WTC11 (cell line): Measurements from ENCODE around the gene ATP11B. TPM values are rescaled to one million over a fixed set of nuclear protein-coding genes. Genes with fewer than 3 reads are reported as not detected.

Source experiments
- ATAC-seq: fragments of 200-7000 bp; cut with Tn5 transposase; 2 replicates; pipeline ENCODE4 v1.10.0; 2021; ENCODE audit warnings: mild to moderate bottlenecking, moderate library complexity
- CTCF ChIA-PET: fragments of 300-600 bp; sonication (Branson Sonifier 250); formaldehyde crosslinking; loops from one replicate; lab custom pipeline; 2021; ENCODE audit warnings: antibody characterized with exemption; lab: Charles Lee
- POLR2A ChIA-PET: fragments of 350-600 bp; sonication (Branson Sonifier 250); formaldehyde crosslinking; loops from one replicate; lab custom pipeline; 2021; ENCODE audit warnings: antibody characterized with exemption; lab: Charles Lee
- DNase-seq: peaks from one replicate; pipeline ENCODE4 v3.0.0; 2021; ENCODE audit warnings: low spot score
- H3K27ac Mint-ChIP-seq: 2 replicates; pipeline ENCODE4 v1.8.0; 2021; ENCODE audit warnings: mixed read lengths
- H3K27me3 Mint-ChIP-seq: 2 replicates; pipeline ENCODE4 v1.8.0; 2021; ENCODE audit warnings: low read depth, mild to moderate bottlenecking, moderate library complexity, mixed read lengths
- H3K36me3 Mint-ChIP-seq: 2 replicates; pipeline ENCODE4 v1.8.0; 2021; ENCODE audit warnings: mixed read lengths
- H3K4me1 Mint-ChIP-seq: 2 replicates; pipeline ENCODE4 v1.8.0; 2022; ENCODE audit warnings: mixed read lengths
- H3K4me3 Mint-ChIP-seq: 2 replicates; pipeline ENCODE4 v1.8.0; 2021; ENCODE audit warnings: mild to moderate bottlenecking, moderate library complexity, mixed read lengths
- H3K9me3 Mint-ChIP-seq: 2 replicates; pipeline ENCODE4 v1.8.0; 2021; ENCODE audit warnings: mixed read lengths
- ARID4B ChIP-seq: sonication (generic); formaldehyde crosslinking; IDR thresholded peaks from 2 replicates; pipeline ENCODE4 v1.8.0; 2023; ENCODE audit warnings: missing genetic modification reagents, mild to moderate bottlenecking, borderline replicate concordance
- CBFB ChIP-seq: sonication (generic); formaldehyde crosslinking; IDR thresholded peaks from 2 replicates; pipeline ENCODE4 v1.8.1; 2022; ENCODE audit warnings: mild to moderate bottlenecking, low read depth, missing genetic modification reagents
- CTCF ChIP-seq: fragments of 200-600 bp; IDR thresholded peaks from 2 replicates; pipeline ENCODE4 v1.8.0; 2022; ENCODE audit warnings: antibody characterized with exemption
- FOXP4 ChIP-seq: sonication (generic); formaldehyde crosslinking; IDR thresholded peaks from 2 replicates; pipeline ENCODE4 v1.8.0; 2022; ENCODE audit warnings: mild to moderate bottlenecking, missing genetic modification reagents
- KAT7 ChIP-seq: sonication (generic); formaldehyde crosslinking; IDR thresholded peaks from 2 replicates; pipeline ENCODE4 v1.8.1; 2023; ENCODE audit warnings: missing genetic modification reagents, mild to moderate bottlenecking, borderline replicate concordance
- MYBL2 ChIP-seq: sonication (generic); formaldehyde crosslinking; IDR thresholded peaks from 2 replicates; pipeline ENCODE4 v1.8.1; 2023; ENCODE audit warnings: mild to moderate bottlenecking, moderate library complexity, missing genetic modification reagents
- NFYB ChIP-seq: sonication (generic); formaldehyde crosslinking; conservative IDR thresholded peaks from 2 replicates; pipeline ENCODE4 v1.8.0; 2022; ENCODE audit warnings: low read depth, missing genetic modification reagents
- OVOL2 ChIP-seq: fragments of 250-450 bp; sonication (Bioruptor Pico); IDR thresholded peaks from 2 replicates; pipeline ENCODE4 v1.9.0; 2021; ENCODE audit warnings: mild to moderate bottlenecking, borderline replicate concordance
- RELA ChIP-seq: sonication (generic); formaldehyde crosslinking; IDR thresholded peaks from 2 replicates; pipeline ENCODE4 v1.8.1; 2022; ENCODE audit warnings: missing genetic modification reagents, mild to moderate bottlenecking, borderline replicate concordance
- SOX15 ChIP-seq: fragments of 250-450 bp; sonication (Bioruptor Pico); IDR thresholded peaks from 2 replicates; pipeline ENCODE4 v1.9.0; 2021; ENCODE audit warnings: mild to moderate bottlenecking
- ZNF138 ChIP-seq: sonication (generic); formaldehyde crosslinking; conservative IDR thresholded peaks from 2 replicates; pipeline ENCODE4 v1.8.1; 2022; ENCODE audit warnings: mild to moderate bottlenecking, moderate library complexity, missing genetic modification reagents
- ZNF423 ChIP-seq: fragments of 250-450 bp; sonication (Bioruptor Pico); IDR thresholded peaks from 2 replicates; pipeline ENCODE4 v2.1.2; 2022; ENCODE audit warnings: mild to moderate bottlenecking, moderate library complexity
- total RNA-seq: library from RNA; stranded (reverse); gene quantifications from 3 replicates; pipeline ENCODE4 v1.2.3, GENCODE V29; 2021
- TF ChIP-seq, protein P1 (sequence below): fragments of 250-450 bp; sonication (Bioruptor Pico); IDR thresholded peaks from 2 replicates; pipeline ENCODE4 v1.9.0; 2021; ENCODE audit warnings: mild to moderate bottlenecking

ATP11B gene
- total RNA-seq, 1 experiment from 2014 or later, result 25.7 TPM

- TF ChIP-seq MYBL2 (no peak), CTCF (no peak), ARID4B (CRISPR knock-in tag) (no peak)
Observed at GRCh38 chr3:182790612-182791011, 2.7 kb upstream of the ATP11B start (continued).

- peaks cover 15% of the 10 kb centered on the region for H3K27me3 Mint-ChIP-seq
- CTCF ChIA-PET, result interaction anchor here (0.8 to 1.0 kb wide), 2 partner anchors 9 to 80 kb away, joined by 3 to 4 read pairs; no protein-coding TSS in a partner anchor
- H3K9me3 Mint-ChIP-seq, result no peaks in the 10 kb centered on the region
- peak overlapping the region; percentile 86 for H3K4me3 Mint-ChIP-seq
- peak; percentile 61 for DNase-seq
- H3K27ac Mint-ChIP-seq, result no peak overlapping the region
- TF ChIP-seq OVOL2 (no peak), KAT7 (CRISPR knock-in tag) (peak; percentile 59; the same call in 1 of the 2 replicates), RELA (no peak), NFYB (no peak), CBFB (CRISPR knock-in tag) (no peak), SOX15 (no peak), FOXP4 (peak; percentile 9; the same call in 1 of the 2 replicates), ZNF423 (CRISPR knock-in tag) (no peak)
- TF ChIP-seq, all 79 proteins: peak for 2
- Mint-ChIP-seq H3K4me1 (peaks cover 13% of the 10 kb centered on the region), H3K36me3 (no peaks in the 10 kb centered on the region)
- POLR2A ChIA-PET, result interaction anchor here (1.4 kb wide), 1 partner anchor 10 kb away, joined by 5 read pairs; no protein-coding TSS in a partner anchor
- peak; percentile 58 for ATAC-seq
Observed at GRCh38 chr3:182793663-182794454, 555 bp downstream of the ATP11B start.

- DNase-seq, result no peak
- TF ChIP-seq, protein P1, sequence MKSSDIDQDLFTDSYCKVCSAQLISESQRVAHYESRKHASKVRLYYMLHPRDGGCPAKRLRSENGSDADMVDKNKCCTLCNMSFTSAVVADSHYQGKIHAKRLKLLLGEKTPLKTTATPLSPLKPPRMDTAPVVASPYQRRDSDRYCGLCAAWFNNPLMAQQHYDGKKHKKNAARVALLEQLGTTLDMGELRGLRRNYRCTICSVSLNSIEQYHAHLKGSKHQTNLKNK (CRISPR knock-in tag), result no peak
- TF ChIP-seq ZNF138 (CRISPR knock-in tag) (no peak), CBFB (CRISPR knock-in tag) (no peak)
- ATAC-seq, result no peak
- CTCF ChIA-PET, result interaction anchor here (0.8 to 1.0 kb wide), 2 partner anchors 8 to 81 kb away, joined by 3 to 4 read pairs; no protein-coding TSS in a partner anchor
- Mint-ChIP-seq H3K36me3 (no peaks in the 10 kb centered on the region), H3K9me3 (no peaks in the 10 kb centered on the region), H3K27me3 (peaks cover 15% of the 10 kb centered on the region), H3K4me1 (peaks cover 13% of the 10 kb centered on the region), H3K27ac (no peak overlapping the region), H3K4me3 (peak overlapping the region; percentile 86)
- POLR2A ChIA-PET, result interaction anchor here (0.5 to 1.4 kb wide), 3 partner anchors 9 to 118 kb away, joined by 4 to 6 read pairs (median 5); no protein-coding TSS in a partner anchor
Observed at GRCh38 chr3:182794455-182795388, 1.4 kb downstream of the ATP11B start.
